ENCODE data around the gene ARRDC2.
"Not testable (repeated sequence)": the region's sequence is repeated elsewhere in the genome, so short reads cannot be mapped to it uniquely, and the experiment has no call there.

ARRDC2 gene

GRCh38 chr19:17999684-18000479 is 8.1 kb upstream of the ARRDC2 start:
- TF ChIP-seq CTCF (conservative IDR thresholded peaks at IDR 0.05; ENCODE audit: control insufficient read depth, insufficient read depth, low read depth, low read length) = no peak
- no peak overlapping the region for H3K4me3 ChIP-seq (ENCODE audit: control insufficient read depth, low read depth, low read length)
- DNase-seq (ENCODE audit: low read depth) = no peak

GRCh38 chr19:18000480-18000914 is 7.5 kb upstream of the ARRDC2 start:
- H3K4me3 ChIP-seq (ENCODE audit: control insufficient read depth, low read depth, low read length) = peak overlapping the region; percentile 58
- TF ChIP-seq CTCF (conservative IDR thresholded peaks at IDR 0.05; ENCODE audit: control insufficient read depth, insufficient read depth, low read depth, low read length) = no peak
- no peak for DNase-seq (ENCODE audit: low read depth)

- TF ChIP-seq CTCF (conservative IDR thresholded peaks at IDR 0.05; ENCODE audit: control insufficient read depth, insufficient read depth, low read depth, low read length) = no peak
- peak overlapping the region; percentile 58 for H3K4me3 ChIP-seq (ENCODE audit: control insufficient read depth, low read depth, low read length)
- peak; percentile 80 for DNase-seq (ENCODE audit: low read depth)
Observed at GRCh38 chr19:18000915-18001776, 6.8 kb upstream of the ARRDC2 start.

GRCh38 chr19:18001777-18002345 is 6.1 kb upstream of the ARRDC2 start:
- peak; percentile 17 for DNase-seq (ENCODE audit: low read depth)

GRCh38 chr19:18002347-18002850 is 5.6 kb upstream of the ARRDC2 start:
- no peak for TF ChIP-seq CTCF (conservative IDR thresholded peaks at IDR 0.05; ENCODE audit: control insufficient read depth, insufficient read depth, low read depth, low read length)
- H3K4me3 ChIP-seq (ENCODE audit: control insufficient read depth, low read depth, low read length) = peak overlapping the region; percentile 58
- no peak for DNase-seq (ENCODE audit: low read depth)

More at GRCh38 chr19:18001777-18002345, 6.1 kb upstream of the ARRDC2 start:
- TF ChIP-seq CTCF (conservative IDR thresholded peaks at IDR 0.05; ENCODE audit: control insufficient read depth, insufficient read depth, low read depth, low read length) = no peak
- peak overlapping the region; percentile 58 for H3K4me3 ChIP-seq (ENCODE audit: control insufficient read depth, low read depth, low read length)

GRCh38 chr19:18005750-18006149 is 2.2 kb upstream of the ARRDC2 start:
- not testable (repeated sequence) for DNase-seq (ENCODE audit: low read depth)

More at GRCh38 chr19:18005750-18006149, 2.2 kb upstream of the ARRDC2 start:
- H3K4me3 ChIP-seq (ENCODE audit: control insufficient read depth, low read depth, low read length) = not testable (repeated sequence)
